Endodermal cell (in vitro differentiated cells): ENCODE results near the gene KCNMA1. TPM values are rescaled to one million over a fixed set of nuclear protein-coding genes. Genes with fewer than 3 reads are reported as not detected.

Experiments
- DNase-seq: peaks from one replicate; pipeline ENCODE4 v3.0.0-alpha.2; 2017
- H3K27ac ChIP-seq: 2 replicates; pipeline ENCODE4 v1.5.1; 2013; ENCODE audit warnings: mild to moderate bottlenecking, low read depth, low read length, moderate library complexity
- H3K27me3 ChIP-seq: 2 replicates; pipeline ENCODE4 v1.6.1; 2013; ENCODE audit warnings: mild to moderate bottlenecking, low read length, moderate library complexity; ENCODE audit not compliant: insufficient read depth, control insufficient read depth, poor library complexity, severe bottlenecking
- H3K36me3 ChIP-seq: 2 replicates; pipeline ENCODE4 v1.7.0; 2013; ENCODE audit warnings: mild to moderate bottlenecking, low read length, moderate library complexity; ENCODE audit not compliant: control insufficient read depth, insufficient read depth
- H3K4me1 ChIP-seq: one replicate; pipeline ENCODE4 v1.7.0; 2013; ENCODE audit warnings: low read length; ENCODE audit not compliant: control insufficient read depth, insufficient read depth
- H3K4me3 ChIP-seq: 2 replicates; pipeline ENCODE4 v1.5.1; 2013; ENCODE audit warnings: mild to moderate bottlenecking, low read length, moderate library complexity
- H3K9ac ChIP-seq: 2 replicates; pipeline ENCODE4 v1.6.1; 2013; ENCODE audit warnings: mild to moderate bottlenecking, low read length, moderate library complexity; ENCODE audit not compliant: poor library complexity, severe bottlenecking; ENCODE audit errors: extremely low read depth
- H3K9me3 ChIP-seq: 2 replicates; pipeline ENCODE4 v1.6.1; 2013; ENCODE audit warnings: mild to moderate bottlenecking, low read length, moderate library complexity; ENCODE audit not compliant: control insufficient read depth
- H3K27ac Mint-ChIP-seq: 2 replicates; pipeline ENCODE4 v1.8.0; 2020; ENCODE audit warnings: mixed read lengths
- H3K27me3 Mint-ChIP-seq: 2 replicates; pipeline ENCODE4 v1.8.0; 2021; ENCODE audit warnings: mild to moderate bottlenecking, mixed read lengths; ENCODE audit not compliant: insufficient read depth
- H3K36me3 Mint-ChIP-seq: 2 replicates; pipeline ENCODE4 v1.8.0; 2020; ENCODE audit warnings: low read depth, mixed read lengths
- H3K4me1 Mint-ChIP-seq: 2 replicates; pipeline ENCODE4 v1.8.0; 2020; ENCODE audit warnings: mixed read lengths
- H3K4me3 Mint-ChIP-seq: 2 replicates; pipeline ENCODE4 v1.8.0; 2020; ENCODE audit warnings: mild to moderate bottlenecking, moderate library complexity, mixed read lengths
- H3K9me3 Mint-ChIP-seq: 2 replicates; pipeline ENCODE4 v1.8.0; 2020; ENCODE audit warnings: mild to moderate bottlenecking, mixed read lengths
- CTCF ChIP-seq: fragments of 200-600 bp; sonication (generic); conservative IDR thresholded peaks from 2 replicates; pipeline ENCODE4 v1.5.0; 2021; ENCODE audit warnings: antibody characterized with exemption, mild to moderate bottlenecking
- WGBS, 2 experiments: methylation state at CpG; one replicate each; pipeline versions ENCODE4 v1.1.5 to v1.1.7; 2013; ENCODE audit warnings: missing lambda C conversion rate in 2 of 2, mixed read lengths in 1 of 2; ENCODE audit not compliant: insufficient coverage in 1 of 2, insufficient read length in 1 of 2; 5-methylcytosine and 5-hydroxymethylcytosine counted together
- total RNA-seq, 2 donors: library from RNA; stranded (reverse); fragmentation: NEBNext Ultra II Directional in 1 of 2; extraction: Animal tissue kit (Norgen Biotek cat#: 25700) in 1 of 2; gene quantifications; 2 replicates in 1 of 2; 3 replicates in 1 of 2; pipeline ENCODE4 v1.2.1, GENCODE V29; 2021

KCNMA1 gene
- total RNA-seq, 2 donors from 2014 or later = 0.55 to 1.3 TPM

GRCh38 chr10:76903387-76903945 lies 734.1 kb downstream of the KCNMA1 start:
- Histone ChIP-seq H3K9ac (no peak overlapping the region), H3K36me3 (no peaks in the 10 kb centered on the region), H3K4me3 (no peak overlapping the region), H3K4me1 (no peaks in the 10 kb centered on the region), H3K27me3 (no peaks in the 10 kb centered on the region), H3K9me3 (no peaks in the 10 kb centered on the region), H3K27ac (no peak overlapping the region)
- TF ChIP-seq CTCF = no peak
- Mint-ChIP-seq H3K9me3 (no peaks in the 10 kb centered on the region), H3K27ac (no peak overlapping the region), H3K4me3 (no peak overlapping the region), H3K4me1 (peaks cover 1% of the 10 kb centered on the region), H3K36me3 (no peaks in the 10 kb centered on the region), H3K27me3 (no peaks in the 10 kb centered on the region)
- WGBS, 2 experiments = 78% methylated on average over 7 of the region's 7 CpGs; no CpG with 5 or more reads in 1 of the 2 experiments
- DNase-seq = no peak

- no peaks in the 10 kb centered on the region for H3K9me3 ChIP-seq
- peak; percentile 79 for TF ChIP-seq CTCF
- H3K36me3 ChIP-seq = no peaks in the 10 kb centered on the region
- H3K27me3 ChIP-seq = no peaks in the 10 kb centered on the region
- H3K27ac ChIP-seq = no peak overlapping the region
- no peaks in the 10 kb centered on the region for H3K4me1 ChIP-seq
- Mint-ChIP-seq H3K27me3 (no peaks in the 10 kb centered on the region), H3K4me3 (no peak overlapping the region), H3K9me3 (peaks cover under 1% of the 10 kb centered on the region), H3K27ac (no peak overlapping the region), H3K4me1 (peaks cover 1% of the 10 kb centered on the region), H3K36me3 (no peaks in the 10 kb centered on the region)
- no peak overlapping the region for H3K9ac ChIP-seq
- DNase-seq = peak; percentile 92
- 31 to 48% methylated on average over 8 to 10 of the region's 10 CpGs for WGBS, 2 experiments
- no peak overlapping the region for H3K4me3 ChIP-seq
Measured at GRCh38 chr10:76902949-76903348, 734.7 kb downstream of the KCNMA1 start.

- H3K9me3 Mint-ChIP-seq = peaks cover 7% of the 10 kb centered on the region
- H3K4me3 Mint-ChIP-seq = no peak overlapping the region
- TF ChIP-seq CTCF = no peak
Measured at GRCh38 chr10:76901701-76902100, 735.9 kb downstream of the KCNMA1 start.

More at GRCh38 chr10:76901701-76902100, 735.9 kb downstream of the KCNMA1 start:
- Mint-ChIP-seq H3K4me1 (peaks cover 1% of the 10 kb centered on the region), H3K27ac (no peak overlapping the region), H3K36me3 (no peaks in the 10 kb centered on the region), H3K27me3 (no peaks in the 10 kb centered on the region)
- whole genome bisulfite sequencing, 2 experiments = 83 to 96% methylated on average over 1 to 3 of the region's 3 CpGs
- Histone ChIP-seq H3K9me3 (no peaks in the 10 kb centered on the region), H3K4me3 (no peak overlapping the region), H3K9ac (no peak overlapping the region), H3K4me1 (no peaks in the 10 kb centered on the region), H3K27me3 (no peaks in the 10 kb centered on the region), H3K27ac (no peak overlapping the region), H3K36me3 (no peaks in the 10 kb centered on the region)
- DNase-seq = no peak
